ENCODE results near the gene DYNLRB1. TPM values are rescaled to one million over a fixed set of nuclear protein-coding genes. Genes with fewer than 3 reads are reported as not detected.

Gene DYNLRB1
- total and polyA plus RNA-seq, 10 of the 15 experiments (the other 5 are each of a cell fraction or from before 2014, with no cell fraction given): 87.9 to 313 (median 153) TPM

GRCh38 chr20:34543463-34544056, 27.3 kb downstream of the DYNLRB1 start (continued):
- TF ChIP-seq IRF5 (IDR thresholded peaks at IDR 0.05; ENCODE audit: borderline replicate concordance) (no peak), ETV6 (conservative IDR thresholded peaks at IDR 0.05 in 1 of 2, IDR thresholded peaks at IDR 0.05 in 1 of 2; ENCODE audit: borderline replicate concordance in 1 of 2, low read depth in 1 of 2) (no peak)

GRCh38 chr20:34544109-34544796, 28.0 kb downstream of the DYNLRB1 start:
- CTCF ChIA-PET: interaction anchor here (1.3 to 1.7 kb wide), 3 partner anchors 164 to 232 kb away, joined by 5 to 8 read pairs (median 7); no protein-coding TSS in a partner anchor

More at GRCh38 chr20:34544109-34544796, 28.0 kb downstream of the DYNLRB1 start:
- Histone ChIP-seq H3K4me2 (ENCODE audit: control insufficient read depth, insufficient read depth) (no peak overlapping the region), H3K9ac (ENCODE audit: control insufficient read depth, insufficient read depth, low read length) (no peak overlapping the region), H3K27ac (ENCODE audit: control insufficient read depth, insufficient read depth) (no peak overlapping the region), H3K4me3 (no peak overlapping the region), H3K79me2 (ENCODE audit: control insufficient read depth, insufficient read depth, low read length) (no peaks in the 10 kb centered on the region), H3K9me3 (replicated peaks; ENCODE audit: control insufficient read depth, insufficient read depth, low read length) (no peaks in the 10 kb centered on the region), H4K20me1 (ENCODE audit: control insufficient read depth, insufficient read depth) (no peaks in the 10 kb centered on the region), H3K4me1 (ENCODE audit: control insufficient read depth, insufficient read depth, low read length) (peaks cover 4% of the 10 kb centered on the region; the same call in 1 of the 2 replicates), H2AFZ (ENCODE audit: control insufficient read depth, low read depth, low read length) (no peak overlapping the region), H3K27me3 (replicated peaks in 1 of 2; ENCODE audit: control insufficient read depth in 2 of 2, insufficient read depth in 2 of 2, low read length in 1 of 2) (no peaks in the 10 kb centered on the region), H3K36me3 (ENCODE audit: control insufficient read depth in 2 of 2, insufficient read depth in 2 of 2, low read length in 1 of 2) (peaks cover 6 to 7% of the 10 kb centered on the region in 2 experiments; a peak in 3 of 4 replicates)
- DNase-seq (ENCODE audit: low read depth, low spot score): no peak
- BruUV-seq (replicated peaks): no TSS peak
- ChIA-PET SMC1A (ENCODE audit: uncharacterized antibody, unreplicated experiment) (interaction anchor here (2.1 to 3.3 kb wide), 2 partner anchors 163 to 226 kb away, joined by 5 to 10 read pairs; no protein-coding TSS in a partner anchor), POLR2A (interaction anchor here (0.5 kb wide), 1 partner anchor 133 kb away, joined by 3 read pairs; the partner anchor contains the start of gene PIGU), RAD21 (ENCODE audit: unreplicated experiment) (interaction anchor here (0.9 to 1.0 kb wide), 2 partner anchors 164 to 231 kb away, joined by 3 to 4 read pairs; no protein-coding TSS in a partner anchor)
- 53% methylated on average over 19 of the region's 19 CpGs for WGBS (ENCODE audit: insufficient coverage, insufficient replicate concordance, low lambda C conversion rate, missing lambda C conversion rate)
- TF ChIP-seq SIN3A (IDR thresholded peaks at IDR 0.05; ENCODE audit: low read depth, low read length): no peak
- no peak for TF ChIP-seq CREB1 (IDR thresholded peaks at IDR 0.05; ENCODE audit: low read depth)
- no peak for TF ChIP-seq USF1 (IDR thresholded peaks at IDR 0.05; ENCODE audit: borderline replicate concordance, extremely low read length, insufficient read depth, low read depth, low read length)
- TF ChIP-seq NR2C2 (IDR thresholded peaks at IDR 0.05; ENCODE audit: borderline replicate concordance, control insufficient read depth, insufficient read length, low read depth): no peak
- TF ChIP-seq CREM (IDR thresholded peaks at IDR 0.05; ENCODE audit: low read depth): no peak
- TF ChIP-seq SMAD5 (IDR thresholded peaks at IDR 0.05; ENCODE audit: low read depth): no peak
- no peak for TF ChIP-seq JUND (IDR thresholded peaks at IDR 0.05; ENCODE audit: low read depth, low read length)
- no peak for TF ChIP-seq PAX8 (IDR thresholded peaks at IDR 0.05)
- TF ChIP-seq ZNF24 (IDR thresholded peaks at IDR 0.05): no peak
- no peak for TF ChIP-seq TARDBP (IDR thresholded peaks at IDR 0.05; ENCODE audit: borderline replicate concordance)
- TF ChIP-seq BCL3 (IDR thresholded peaks at IDR 0.05; ENCODE audit: borderline replicate concordance, insufficient read depth, low read depth, low read length, poor library complexity, severe bottlenecking): no peak
- no peak for TF ChIP-seq HSF1 (IDR thresholded peaks at IDR 0.05; ENCODE audit: low read depth, low read length)
- in situ Hi-C loops (cut with MboI) (no loop called here), intact Hi-C loops (cut with micrococcal nuclease; ENCODE audit: unreplicated experiment) (no loop called here)
- no peak for FAIRE-seq
- ATAC-seq: no peak
